ENCODE measurements around the gene NUBP1. TPM values are rescaled to one million over a fixed set of nuclear protein-coding genes. Genes with fewer than 3 reads are reported as not detected.

The NUBP1 gene
- total RNA-seq, 1 experiment from 2014 or later = 31.5 TPM

DNA sequence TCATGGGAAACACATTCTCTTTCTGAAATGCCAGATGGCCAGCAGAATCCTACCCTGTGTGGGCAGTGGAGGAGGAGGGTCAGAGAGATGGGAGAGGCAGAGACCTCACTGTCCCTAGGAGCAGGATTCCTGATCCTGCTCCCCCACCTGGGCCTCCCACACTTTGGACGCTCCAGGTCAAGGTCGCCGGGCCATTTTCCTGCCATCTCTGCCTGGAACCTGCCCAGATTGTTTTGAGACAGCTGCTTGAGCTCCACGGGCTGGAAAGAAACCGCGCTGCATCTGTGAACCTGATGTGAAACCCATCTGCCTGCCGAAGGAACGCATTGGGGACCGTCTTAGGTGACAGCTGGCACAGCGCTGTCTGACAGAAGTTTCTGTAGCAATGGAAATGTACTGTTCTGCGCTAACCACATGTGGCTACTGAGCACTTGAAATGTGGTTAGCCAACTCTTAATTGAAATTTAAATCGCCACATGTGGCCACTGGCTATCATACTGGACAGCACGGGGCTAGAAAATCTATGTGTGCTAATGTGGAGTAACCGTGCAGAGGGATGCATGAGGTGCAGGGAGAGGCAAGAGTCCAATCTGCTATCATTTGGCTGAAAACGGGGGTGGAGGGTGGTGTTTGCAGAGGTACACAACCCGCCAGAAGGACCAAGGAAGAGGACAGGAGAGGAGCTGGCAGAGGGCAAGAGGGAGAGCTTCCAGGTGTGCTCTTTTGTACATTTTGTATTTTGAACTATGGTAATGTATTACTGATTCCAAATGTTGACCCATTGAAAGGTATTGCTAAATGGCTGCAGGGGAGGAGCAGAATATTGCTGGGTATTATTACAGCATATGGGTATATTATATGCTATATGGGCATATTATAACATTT is 15.4 kb upstream of the NUBP1 start:
- Histone ChIP-seq H3K27me3 (ENCODE audit: insufficient read depth, low read length) (no peaks in the 10 kb centered on the region), H3K4me2 (ENCODE audit: low read length) (no peak overlapping the region), H2AFZ (ENCODE audit: low read depth, low read length, poor library complexity, severe bottlenecking) (no peak overlapping the region), H3K36me3 (ENCODE audit: control insufficient read depth in 1 of 2, insufficient read depth in 2 of 2, low read length in 2 of 2) (no peaks in the 10 kb centered on the region), H3K27ac (ENCODE audit: low read depth, low read length) (no peak overlapping the region), H3K9ac (ENCODE audit: low read length) (no peak overlapping the region), H3K4me3 (replicated peaks in 1 of 2; ENCODE audit: low read depth in 1 of 2, low read length in 2 of 2) (no peak overlapping the region), H3K9me3 (ENCODE audit: control insufficient read depth in 1 of 2, insufficient read depth in 1 of 2, low read depth in 1 of 2, low read length in 2 of 2) (no peaks in the 10 kb centered on the region), H4K20me1 (ENCODE audit: insufficient read depth) (no peaks in the 10 kb centered on the region), H3K4me1 (ENCODE audit: control insufficient read depth in 1 of 2, insufficient read depth in 2 of 2, low read length in 2 of 2) (peaks cover 8 to 17% of the 10 kb centered on the region in 2 experiments), H3K79me2 (ENCODE audit: insufficient read depth, low read length) (no peaks in the 10 kb centered on the region), H3K9me2 (ENCODE audit: insufficient read depth) (no peaks in the 10 kb centered on the region)
- ChIA-PET RAD21 (ENCODE audit: low non-redundant PET in 1 of 2, low total read pairs in 2 of 2, uncharacterized antibody in 2 of 2, unreplicated experiment in 2 of 2) (no interaction called here), POLR2A (no interaction called here), CTCF (no interaction called here)
- intact Hi-C loops (cut with micrococcal nuclease) = loop anchor here (2.0 kb wide), 1 partner anchor 57 kb away; no protein-coding TSS in a partner anchor
- ATAC-seq (no peak), DNase-seq (ENCODE audit: low read depth, low spot score) (no peak)
- BruUV-seq (replicated peaks) = no TSS peak
- TF ChIP-seq, protein P1, sequence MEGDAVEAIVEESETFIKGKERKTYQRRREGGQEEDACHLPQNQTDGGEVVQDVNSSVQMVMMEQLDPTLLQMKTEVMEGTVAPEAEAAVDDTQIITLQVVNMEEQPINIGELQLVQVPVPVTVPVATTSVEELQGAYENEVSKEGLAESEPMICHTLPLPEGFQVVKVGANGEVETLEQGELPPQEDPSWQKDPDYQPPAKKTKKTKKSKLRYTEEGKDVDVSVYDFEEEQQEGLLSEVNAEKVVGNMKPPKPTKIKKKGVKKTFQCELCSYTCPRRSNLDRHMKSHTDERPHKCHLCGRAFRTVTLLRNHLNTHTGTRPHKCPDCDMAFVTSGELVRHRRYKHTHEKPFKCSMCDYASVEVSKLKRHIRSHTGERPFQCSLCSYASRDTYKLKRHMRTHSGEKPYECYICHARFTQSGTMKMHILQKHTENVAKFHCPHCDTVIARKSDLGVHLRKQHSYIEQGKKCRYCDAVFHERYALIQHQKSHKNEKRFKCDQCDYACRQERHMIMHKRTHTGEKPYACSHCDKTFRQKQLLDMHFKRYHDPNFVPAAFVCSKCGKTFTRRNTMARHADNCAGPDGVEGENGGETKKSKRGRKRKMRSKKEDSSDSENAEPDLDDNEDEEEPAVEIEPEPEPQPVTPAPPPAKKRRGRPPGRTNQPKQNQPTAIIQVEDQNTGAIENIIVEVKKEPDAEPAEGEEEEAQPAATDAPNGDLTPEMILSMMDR (IDR thresholded peaks at IDR 0.05 in 2 of 3, conservative IDR thresholded peaks at IDR 0.05 in 1 of 3; ENCODE audit: borderline replicate concordance in 1 of 3, insufficient read depth in 1 of 3, low read depth in 2 of 3, low read length in 2 of 3) = no peak
- TF ChIP-seq ATF3 (IDR thresholded peaks at IDR 0.05) (no peak), SIN3A (IDR thresholded peaks at IDR 0.05; ENCODE audit: low read depth) (no peak), ZBTB33 (IDR thresholded peaks at IDR 0.05; ENCODE audit: extremely low read depth, insufficient replicate concordance, low read length) (no peak), EZH2 (IDR thresholded peaks at IDR 0.05) (no peak), ZFX (IDR thresholded peaks at IDR 0.05) (no peak), FOSL1 (IDR thresholded peaks at IDR 0.05; ENCODE audit: low read depth) (no peak), RAD21 (IDR thresholded peaks at IDR 0.05; ENCODE audit: low read depth) (no peak), JUND (IDR thresholded peaks at IDR 0.05) (no peak), CEBPB (IDR thresholded peaks at IDR 0.05; ENCODE audit: low read depth) (no peak)
